GM20431 (cell line): ENCODE measurements around the gene RIPOR3.
"Not testable (repeated sequence)": the region's sequence is repeated elsewhere in the genome, so short reads cannot be mapped to it uniquely, and the experiment has no call there.

Experiments
- in situ Hi-C: fragments of 300-500 bp; cut with MseI, MboI; formaldehyde crosslinking; loops from one replicate; pipeline ENCODE4 v1.15.0; 2020; ENCODE audit warnings: low sequenced_read_pairs; ENCODE audit not compliant: unreplicated experiment

The RIPOR3 gene

GRCh38 chr20:50541606-50542041, 149.7 kb downstream of the RIPOR3 start:
- in situ Hi-C loops = no loop called here

- in situ Hi-C loops = no loop called here
These were observed 150.4 kb downstream of the RIPOR3 start for GRCh38 chr20:50540620-50541605.

DNA sequence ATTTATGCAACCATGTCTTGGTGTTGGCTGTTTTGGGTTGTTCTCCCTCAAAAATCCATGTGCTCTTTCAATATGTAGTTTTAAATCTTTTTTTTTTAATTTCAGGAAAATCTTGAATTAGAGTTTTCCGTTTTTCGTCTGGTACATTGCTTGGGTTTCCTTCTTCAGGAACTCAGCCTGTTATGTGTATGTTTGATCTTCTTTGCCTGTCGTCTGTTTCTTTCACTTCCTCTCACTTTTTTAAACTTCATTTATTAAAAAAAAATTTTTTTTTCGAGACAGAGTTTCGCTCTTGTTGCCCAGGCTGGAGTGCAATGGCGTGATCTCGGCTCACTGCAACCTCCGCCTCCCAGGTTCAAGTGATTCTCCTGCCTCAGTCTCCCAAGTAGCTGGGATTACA, 151.5 kb downstream of the RIPOR3 start:
- in situ Hi-C loops = not testable (repeated sequence)

GRCh38 chr20:50538276-50538675, 153.1 kb downstream of the RIPOR3 start:
- in situ Hi-C loops = no loop called here

- in situ Hi-C loops = no loop called here
These were observed 153.7 kb downstream of the RIPOR3 start for GRCh38 chr20:50537546-50538201.

- in situ Hi-C loops = no loop called here
These were observed 155.0 kb downstream of the RIPOR3 start for GRCh38 chr20:50536333-50536732.
